Measurements from ENCODE around the gene FLVCR1.

DNA sequence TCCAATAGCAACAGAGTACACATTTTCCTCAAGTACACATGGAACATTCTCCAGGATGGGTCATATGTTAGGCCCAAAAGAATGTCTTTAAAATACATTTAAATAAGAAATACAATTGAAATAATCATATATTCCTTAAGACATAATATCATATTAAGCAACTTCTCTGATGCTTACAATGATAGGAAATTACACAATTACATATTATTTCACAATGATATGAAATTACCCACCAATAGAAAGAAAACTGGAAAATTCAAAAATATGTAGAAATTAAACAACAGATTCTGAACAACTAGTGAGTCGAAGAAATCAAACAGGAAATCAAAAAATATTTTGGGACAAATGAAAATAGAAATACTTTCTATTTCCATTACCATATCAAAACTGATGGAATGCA is 45.6 kb downstream of the FLVCR1 start:
- TF ChIP-seq, protein P1, sequence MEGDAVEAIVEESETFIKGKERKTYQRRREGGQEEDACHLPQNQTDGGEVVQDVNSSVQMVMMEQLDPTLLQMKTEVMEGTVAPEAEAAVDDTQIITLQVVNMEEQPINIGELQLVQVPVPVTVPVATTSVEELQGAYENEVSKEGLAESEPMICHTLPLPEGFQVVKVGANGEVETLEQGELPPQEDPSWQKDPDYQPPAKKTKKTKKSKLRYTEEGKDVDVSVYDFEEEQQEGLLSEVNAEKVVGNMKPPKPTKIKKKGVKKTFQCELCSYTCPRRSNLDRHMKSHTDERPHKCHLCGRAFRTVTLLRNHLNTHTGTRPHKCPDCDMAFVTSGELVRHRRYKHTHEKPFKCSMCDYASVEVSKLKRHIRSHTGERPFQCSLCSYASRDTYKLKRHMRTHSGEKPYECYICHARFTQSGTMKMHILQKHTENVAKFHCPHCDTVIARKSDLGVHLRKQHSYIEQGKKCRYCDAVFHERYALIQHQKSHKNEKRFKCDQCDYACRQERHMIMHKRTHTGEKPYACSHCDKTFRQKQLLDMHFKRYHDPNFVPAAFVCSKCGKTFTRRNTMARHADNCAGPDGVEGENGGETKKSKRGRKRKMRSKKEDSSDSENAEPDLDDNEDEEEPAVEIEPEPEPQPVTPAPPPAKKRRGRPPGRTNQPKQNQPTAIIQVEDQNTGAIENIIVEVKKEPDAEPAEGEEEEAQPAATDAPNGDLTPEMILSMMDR (IDR thresholded peaks at IDR 0.05) = no peak
- TF ChIP-seq POLR2A (IDR thresholded peaks at IDR 0.05; ENCODE audit: low read depth) = no peak
